Measurements from ENCODE around the gene USP30. TPM values are rescaled to one million over a fixed set of nuclear protein-coding genes. Genes with fewer than 3 reads are reported as not detected.

USP30 gene
- total RNA-seq, 2 donors from 2014 or later, result 13.8 to 19.1 TPM

- Histone ChIP-seq H3K27ac (no peak overlapping the region), H3K4me3 (peak overlapping the region in 1 of 2 donors; percentile 77), H3K4me1 (peaks cover 0 to 32% of the 10 kb centered on the region in 2 donors), H3K27me3 (no peaks in the 10 kb centered on the region), H3K9me3 (no peaks in the 10 kb centered on the region), H3K36me3 (no peaks in the 10 kb centered on the region)
- no peak for DNase-seq (ENCODE audit: low spot score)
- no peak for TF ChIP-seq CTCF (IDR thresholded peaks at IDR 0.05)
Measured at GRCh38 chr12:109097140-109097434, 44.7 kb downstream of the USP30 start.

- DNase-seq (ENCODE audit: low spot score), result peak; percentile 99
- Histone ChIP-seq H3K27ac (peak within 1 kb of the TSS; percentile 80 to 84), H3K9me3 (no peaks in the 10 kb centered on the region), H3K27me3 (no peaks in the 10 kb centered on the region), H3K4me1 (peaks cover 0 to 26% of the 10 kb centered on the region in 2 donors), H3K36me3 (peaks cover under 1% of the 10 kb centered on the region), H3K4me3 (peak within 1 kb of the TSS; percentile 55 to 77)
- TF ChIP-seq CTCF (IDR thresholded peaks at IDR 0.05), result no peak
Measured at GRCh38 chr12:109097435-109098182, 45.2 kb downstream of the USP30 start, which contains the start of gene UNG. Gene UNG (plus strand): TSS chr12:109097597. CDS start chr12:109097680, 83 bp downstream.

GRCh38 chr12:109098183-109098604, 45.8 kb downstream of the USP30 start:
- no peaks in the 10 kb centered on the region for H3K27me3 ChIP-seq
- H3K4me3 ChIP-seq, result peak overlapping the region; percentile 55 to 77
- no peak for TF ChIP-seq CTCF (IDR thresholded peaks at IDR 0.05)
- no peaks in the 10 kb centered on the region for H3K9me3 ChIP-seq
- peaks cover 0 to 22% of the 10 kb centered on the region in 2 donors for H3K4me1 ChIP-seq
- peaks cover 6% of the 10 kb centered on the region for H3K36me3 ChIP-seq
- peak overlapping the region; percentile 80 to 84 for H3K27ac ChIP-seq
- DNase-seq (ENCODE audit: low spot score), result no peak

- Histone ChIP-seq H3K4me1 (peaks cover 0 to 20% of the 10 kb centered on the region in 2 donors), H3K9me3 (no peaks in the 10 kb centered on the region), H3K27me3 (no peaks in the 10 kb centered on the region), H3K4me3 (peak overlapping the region; percentile 55 to 77), H3K27ac (peak overlapping the region; percentile 80 to 84), H3K36me3 (peaks cover 11% of the 10 kb centered on the region)
- TF ChIP-seq CTCF (IDR thresholded peaks at IDR 0.05), result no peak
- DNase-seq (ENCODE audit: low spot score), result no peak
Measured at GRCh38 chr12:109098651-109099050, 46.3 kb downstream of the USP30 start.

- DNase-seq (ENCODE audit: low spot score), result no peak
- peak overlapping the region; percentile 80 to 84 for H3K27ac ChIP-seq
- H3K27me3 ChIP-seq, result no peaks in the 10 kb centered on the region
- peaks cover 20% of the 10 kb centered on the region for H3K36me3 ChIP-seq
- H3K9me3 ChIP-seq, result no peaks in the 10 kb centered on the region
- H3K4me1 ChIP-seq, result peaks cover 0 to 18% of the 10 kb centered on the region in 2 donors
- TF ChIP-seq CTCF (IDR thresholded peaks at IDR 0.05), result no peak
- H3K4me3 ChIP-seq, result no peak overlapping the region
Measured at GRCh38 chr12:109099431-109100020, 47.1 kb downstream of the USP30 start.

Measured in right atrium auricular region (tissue), 2 donors.